Endothelial cell of umbilical vein (primary cell): ENCODE results near the gene CYP39A1. TPM values are rescaled to one million over a fixed set of nuclear protein-coding genes. Genes with fewer than 3 reads are reported as not detected.

Source experiments
- BruUV-seq: library from RNA; stranded (reverse); fragments of 400-500 nt; replicated peaks from 2 replicates; lab custom pipeline; 2021; lab: Mats Ljungman, UMichigan
- CTCF ChIA-PET: fragments of 300-600, 350-600 bp; sonication (Branson Sonifier 250); formaldehyde crosslinking; loops from one replicate; lab custom pipeline; 2021; ENCODE audit warnings: antibody characterized with exemption, inconsistent platforms; lab: Charles Lee
- POLR2A ChIA-PET: fragments of 300-600, 350-600 bp; sonication (Branson Sonifier 250); formaldehyde crosslinking; loops from one replicate; lab custom pipeline; 2021; ENCODE audit warnings: antibody characterized with exemption, inconsistent platforms; lab: Charles Lee
- DNase-seq: peaks from one replicate; pipeline ENCODE4 v3.0.0-alpha.2; 2011; ENCODE audit warnings: low read depth, low spot score
- FAIRE-seq: peaks from 2 replicates; lab custom pipeline; 2011; peaks lifted over from hg19 to GRCh38; lab: Jason Lieb, UNC
- H2AFZ ChIP-seq: 2 replicates; pipeline ENCODE4 v1.6.0; 2012; ENCODE audit warnings: low read depth, low read length, control low read depth, inconsistent platforms
- H3K27ac ChIP-seq: 2 replicates; pipeline ENCODE4 v1.5.1; 2011; ENCODE audit warnings: low read depth, mild to moderate bottlenecking, control low read depth, low read length, moderate library complexity; ENCODE audit not compliant: insufficient read depth
- H3K27me3 ChIP-seq, 2 experiments: 2 replicates each; pipeline versions ENCODE4 v1.6.0 to v1.6.1; 2011; ENCODE audit warnings: low read length in 2 of 2, mixed read lengths in 1 of 2; ENCODE audit not compliant: control insufficient read depth in 2 of 2, insufficient read depth in 2 of 2
- H3K36me3 ChIP-seq, 2 experiments: 2 replicates in 1 of 2; 3 replicates in 1 of 2; pipeline ENCODE4 v1.5.1; 2011; ENCODE audit warnings: low read length in 2 of 2, mild to moderate bottlenecking in 1 of 2, moderate library complexity in 1 of 2; ENCODE audit not compliant: control insufficient read depth in 2 of 2, insufficient read depth in 2 of 2; ENCODE audit errors: extremely low read depth in 1 of 2
- H3K4me1 ChIP-seq: 3 replicates; pipeline ENCODE4 v1.5.1; 2011; ENCODE audit warnings: mild to moderate bottlenecking, low read length; ENCODE audit not compliant: control insufficient read depth, insufficient read depth; ENCODE audit errors: extremely low read depth
- H3K4me2 ChIP-seq: 2 replicates; pipeline ENCODE4 v1.6.1; 2011; ENCODE audit warnings: low read length, control low read depth, mixed read lengths; ENCODE audit not compliant: insufficient read depth
- H3K4me3 ChIP-seq, 3 experiments: fragments of 200-600 bp in 1 of 3; sonication (generic), shearing (Covaris generic) in 1 of 3; replicated peaks in 1 of 3; 2 replicates each; pipeline ENCODE4 v1.5.1; 2011 to 2016; ENCODE audit warnings: control low read depth in 3 of 3, low read length in 3 of 3, mild to moderate bottlenecking in 2 of 3, inconsistent platforms in 1 of 3, low read depth in 1 of 3, moderate library complexity in 1 of 3; ENCODE audit not compliant: insufficient read depth in 1 of 3
- H3K79me2 ChIP-seq: 2 replicates; pipeline ENCODE4 v1.6.0; 2012; ENCODE audit warnings: low read length, inconsistent platforms; ENCODE audit not compliant: control insufficient read depth, insufficient read depth
- H3K9ac ChIP-seq: replicated peaks from 2 replicates; pipeline ENCODE3; 2011; ENCODE audit warnings: low read length, control low read depth; ENCODE audit not compliant: insufficient read depth; ENCODE audit errors: extremely low read depth
- H3K9me1 ChIP-seq: replicated peaks from 3 replicates; pipeline ENCODE4 v1.6.0; 2011; ENCODE audit warnings: mild to moderate bottlenecking, low read length; ENCODE audit not compliant: control insufficient read depth, insufficient read depth; ENCODE audit errors: extremely low read depth
- H3K9me3 ChIP-seq: replicated peaks from 2 replicates; pipeline ENCODE4 v1.5.1; 2012; ENCODE audit warnings: low read length, inconsistent platforms; ENCODE audit not compliant: control insufficient read depth, insufficient read depth
- H4K20me1 ChIP-seq: replicated peaks from 2 replicates; pipeline ENCODE3; 2011; ENCODE audit warnings: mild to moderate bottlenecking, low read length; ENCODE audit not compliant: control insufficient read depth, insufficient read depth; ENCODE audit errors: extremely low read depth
- EZH2 ChIP-seq: IDR thresholded peaks from 2 replicates; pipeline ENCODE4 v1.6.1; 2012; ENCODE audit warnings: borderline replicate concordance, low read depth, mild to moderate bottlenecking, moderate library complexity, low read length, inconsistent platforms; ENCODE audit not compliant: severe bottlenecking
- FOS ChIP-seq: IDR thresholded peaks from 2 replicates; pipeline ENCODE4 v1.6.1; 2011; ENCODE audit warnings: mild to moderate bottlenecking, low read length, moderate library complexity, borderline replicate concordance; ENCODE audit not compliant: insufficient read depth
- GATA2 ChIP-seq: IDR thresholded peaks from 2 replicates; pipeline ENCODE4 v1.7.0; 2011; ENCODE audit warnings: low read depth, mild to moderate bottlenecking, moderate library complexity, mixed read lengths, low read length; ENCODE audit not compliant: insufficient read length, insufficient read depth
- JUN ChIP-seq: IDR thresholded peaks from 2 replicates; pipeline ENCODE4 v1.6.1; 2011; ENCODE audit warnings: borderline replicate concordance, low read depth; ENCODE audit not compliant: insufficient read length, insufficient read depth
- MYC ChIP-seq: IDR thresholded peaks from one replicate; pipeline ENCODE4 v1.6.1; 2011; ENCODE audit warnings: mild to moderate bottlenecking, low read depth, low read length
- POLR2A ChIP-seq: IDR thresholded peaks from 2 replicates; pipeline ENCODE4 v1.6.1; 2012; ENCODE audit warnings: low read depth, mild to moderate bottlenecking, control low read depth, low read length
- POLR2AphosphoS5 ChIP-seq: IDR thresholded peaks from 2 replicates; pipeline ENCODE4 v1.6.1; 2012; ENCODE audit warnings: low read depth, mild to moderate bottlenecking, control low read depth, low read length, moderate library complexity; ENCODE audit not compliant: insufficient read depth
- dilution Hi-C: fragments of 300-500 bp; cut with MboI; formaldehyde crosslinking; loops from one replicate; pipeline ENCODE4 v1.15.0; 2019; ENCODE audit warnings: low sequenced_read_pairs; ENCODE audit not compliant: extremely low pct_ligation_motif_present
- intact Hi-C: fragments of 100-400 bp; cut with micrococcal nuclease; formaldehyde crosslinking; loops from one replicate; pipeline ENCODE4 v1.10.0; 2022
- polyA plus RNA-seq, 4 experiments: library from polyadenylated mRNA; depleted of rRNA in 3 of 4; stranded (reverse) in 3 of 4; unstranded in 1 of 4; fragments of >200 nt; gene quantifications; 2 replicates each; pipeline versions ENCODE4 v1.2.1 to v1.2.3, GENCODE V29; 2011 to 2012; ENCODE audit warnings: missing spikeins in 1 of 4
- total RNA-seq: library from RNA; stranded (reverse); gene quantifications from 2 replicates; pipeline ENCODE4 v1.2.3, GENCODE V29; 2021
- TF ChIP-seq, protein P1 (sequence below), 2 donors: IDR thresholded peaks; 1 replicate in 1 of 2; 2 replicates in 1 of 2; pipeline ENCODE4 v1.5.1; 2011; ENCODE audit warnings: low read length in 2 of 2, mild to moderate bottlenecking in 2 of 2, moderate library complexity in 2 of 2, control low read depth in 1 of 2, inconsistent platforms in 1 of 2, low read depth in 1 of 2; ENCODE audit not compliant: insufficient read depth in 1 of 2; ENCODE audit errors: extremely low read depth in 1 of 2
- TF ChIP-seq, protein P2 (sequence below): IDR thresholded peaks from 2 replicates; pipeline ENCODE4 v1.6.1; 2011; ENCODE audit not compliant: insufficient read depth, insufficient read length

Gene CYP39A1
- total and polyA plus RNA-seq, 2 donors (not counting 3 experiments of a cell fraction or from before 2014, with no cell fraction given): not detected

DNA sequence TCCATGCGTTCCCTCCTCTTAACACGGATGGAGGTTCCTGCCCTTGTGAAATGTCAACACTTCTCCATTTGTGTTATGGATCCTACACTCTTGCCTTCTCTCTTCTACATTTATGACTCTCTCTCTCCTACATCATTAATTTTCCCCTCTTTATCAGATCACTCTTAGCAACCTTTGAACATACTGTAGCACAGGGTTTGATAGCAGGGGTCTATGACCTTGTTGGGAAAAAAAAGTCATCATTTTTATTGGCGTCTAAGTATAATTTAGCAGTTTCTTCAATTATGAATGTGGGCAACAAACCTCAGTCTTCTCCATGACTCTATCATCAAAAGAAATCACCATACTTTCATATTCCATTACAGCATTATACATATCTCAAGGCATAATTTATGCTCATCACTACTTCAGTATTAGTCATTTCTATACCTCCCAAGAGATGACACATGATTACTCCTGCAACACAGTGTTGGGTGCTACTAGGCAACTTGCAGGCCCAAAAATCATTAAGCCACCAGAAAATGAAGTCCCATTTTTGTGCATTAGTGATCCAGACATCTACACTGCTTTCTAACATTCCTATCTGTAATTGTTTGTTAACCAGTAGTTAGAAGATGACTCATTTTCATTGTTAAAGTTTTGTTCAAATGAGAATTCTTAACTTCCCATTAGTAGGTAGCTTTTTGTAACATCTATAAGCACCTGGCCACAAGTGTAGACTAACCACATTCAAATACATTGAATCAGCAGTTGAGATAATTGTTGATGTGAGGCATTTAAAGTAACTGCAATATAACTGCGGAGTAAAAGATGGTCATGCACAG, 9.5 kb downstream of the CYP39A1 start:
- Histone ChIP-seq H3K9ac (no peak overlapping the region), H3K36me3 (no peaks in the 10 kb centered on the region), H4K20me1 (no peaks in the 10 kb centered on the region), H3K27ac (no peak overlapping the region), H3K79me2 (no peaks in the 10 kb centered on the region), H3K27me3 (peaks cover 0 to 9% of the 10 kb centered on the region in 2 experiments), H3K4me2 (no peak overlapping the region), H3K4me3 (no peak overlapping the region), H3K9me1 (no peaks in the 10 kb centered on the region), H2AFZ (no peak overlapping the region), H3K9me3 (no peaks in the 10 kb centered on the region), H3K4me1 (no peaks in the 10 kb centered on the region)
- FAIRE-seq: no peak
- TF ChIP-seq MYC: no peak
- TF ChIP-seq JUN: no peak
- TF ChIP-seq, protein P1, sequence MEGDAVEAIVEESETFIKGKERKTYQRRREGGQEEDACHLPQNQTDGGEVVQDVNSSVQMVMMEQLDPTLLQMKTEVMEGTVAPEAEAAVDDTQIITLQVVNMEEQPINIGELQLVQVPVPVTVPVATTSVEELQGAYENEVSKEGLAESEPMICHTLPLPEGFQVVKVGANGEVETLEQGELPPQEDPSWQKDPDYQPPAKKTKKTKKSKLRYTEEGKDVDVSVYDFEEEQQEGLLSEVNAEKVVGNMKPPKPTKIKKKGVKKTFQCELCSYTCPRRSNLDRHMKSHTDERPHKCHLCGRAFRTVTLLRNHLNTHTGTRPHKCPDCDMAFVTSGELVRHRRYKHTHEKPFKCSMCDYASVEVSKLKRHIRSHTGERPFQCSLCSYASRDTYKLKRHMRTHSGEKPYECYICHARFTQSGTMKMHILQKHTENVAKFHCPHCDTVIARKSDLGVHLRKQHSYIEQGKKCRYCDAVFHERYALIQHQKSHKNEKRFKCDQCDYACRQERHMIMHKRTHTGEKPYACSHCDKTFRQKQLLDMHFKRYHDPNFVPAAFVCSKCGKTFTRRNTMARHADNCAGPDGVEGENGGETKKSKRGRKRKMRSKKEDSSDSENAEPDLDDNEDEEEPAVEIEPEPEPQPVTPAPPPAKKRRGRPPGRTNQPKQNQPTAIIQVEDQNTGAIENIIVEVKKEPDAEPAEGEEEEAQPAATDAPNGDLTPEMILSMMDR (IDR thresholded peaks at IDR 0.05; ENCODE audit: extremely low read depth in 1 of 2, insufficient read depth in 1 of 2, low read depth in 1 of 2, low read length in 2 of 2): no peak
- TF ChIP-seq POLR2AphosphoS5: no peak
- TF ChIP-seq EZH2: no peak
- TF ChIP-seq, protein P2, sequence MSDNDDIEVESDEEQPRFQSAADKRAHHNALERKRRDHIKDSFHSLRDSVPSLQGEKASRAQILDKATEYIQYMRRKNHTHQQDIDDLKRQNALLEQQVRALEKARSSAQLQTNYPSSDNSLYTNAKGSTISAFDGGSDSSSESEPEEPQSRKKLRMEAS: no peak
- TF ChIP-seq POLR2A: no peak
- TF ChIP-seq GATA2: no peak
- TF ChIP-seq FOS: no peak
- dilution Hi-C loops (no loop called here), intact Hi-C loops (no loop called here)
- ChIA-PET CTCF (no interaction called here), POLR2A (no interaction called here)
- BruUV-seq: no TSS peak
- DNase-seq: no peak
